Neural cell (in vitro differentiated cells): ENCODE data around the gene PRR14. TPM values are rescaled to one million over a fixed set of nuclear protein-coding genes. Genes with fewer than 3 reads are reported as not detected.

Source experiments
- H2AFZ ChIP-seq: fragments of 200-600, 300-800 bp; sonication (generic), shearing (Covaris generic); 2 replicates; pipeline ENCODE4 v1.6.0; 2014; ENCODE audit warnings: low read depth, mild to moderate bottlenecking, antibody characterized with exemption, low read length, moderate library complexity
- H3F3A ChIP-seq: fragments of 200-600 bp; shearing (Covaris generic); 2 replicates; pipeline ENCODE4 v1.6.1; 2016; ENCODE audit warnings: mild to moderate bottlenecking, moderate library complexity, mixed read lengths, antibody characterized with exemption, low read length; ENCODE audit not compliant: insufficient read depth, poor library complexity, severe bottlenecking
- H3K27ac ChIP-seq: fragments of 200-600, 300-800 bp; sonication (generic), shearing (Covaris generic); 2 replicates; pipeline ENCODE4 v1.5.1; 2014; ENCODE audit warnings: mild to moderate bottlenecking, low read length, moderate library complexity
- H3K27me3 ChIP-seq: fragments of 300-800, 200-600 bp; sonication (generic), shearing (Covaris generic); 2 replicates; pipeline ENCODE4 v1.6.0; 2014; ENCODE audit warnings: mild to moderate bottlenecking, low read depth, low read length, moderate library complexity; ENCODE audit not compliant: insufficient read depth
- H3K36me3 ChIP-seq: fragments of 300-800, 200-600 bp; sonication (generic), shearing (Covaris generic); 2 replicates; pipeline ENCODE4 v1.5.1; 2014; ENCODE audit warnings: mild to moderate bottlenecking, antibody characterized with exemption, low read length, moderate library complexity; ENCODE audit not compliant: insufficient read depth
- H3K4me2 ChIP-seq: fragments of 300-800, 200-600 bp; sonication (generic), shearing (Covaris generic); 2 replicates; pipeline ENCODE4 v1.6.0; 2014; ENCODE audit warnings: mild to moderate bottlenecking, low read length
- H3K4me3 ChIP-seq: fragments of 300-800, 200-600 bp; sonication (generic), shearing (Covaris generic); 2 replicates; pipeline ENCODE4 v1.5.1; 2014; ENCODE audit warnings: mild to moderate bottlenecking, low read length, moderate library complexity
- H3K79me2 ChIP-seq: fragments of 200-600 bp; shearing (Covaris generic); replicated peaks from 2 replicates; pipeline ENCODE4 v1.6.0; 2014; ENCODE audit warnings: mild to moderate bottlenecking, low read length, moderate library complexity; ENCODE audit not compliant: insufficient read depth
- H3K9ac ChIP-seq: fragments of 300-800, 200-600 bp; sonication (generic), shearing (Covaris generic); 2 replicates; pipeline ENCODE4 v1.6.1; 2016; ENCODE audit warnings: mild to moderate bottlenecking, low read length, mixed read lengths
- H3K9me2 ChIP-seq: fragments of 200-600 bp; shearing (Covaris generic); 2 replicates; pipeline ENCODE4 v1.6.1; 2016; ENCODE audit warnings: mild to moderate bottlenecking, low read length, mixed read lengths; ENCODE audit not compliant: insufficient read depth
- H3K9me3 ChIP-seq: fragments of 200-600, 300-800 bp; sonication (generic), shearing (Covaris generic); 2 replicates; pipeline ENCODE4 v1.6.1; 2016; ENCODE audit warnings: mild to moderate bottlenecking, mixed run types, low read length, moderate library complexity, mixed read lengths
- H4K20me1 ChIP-seq: fragments of 200-600 bp; shearing (Covaris generic); 2 replicates; pipeline ENCODE4 v1.6.1; 2016; ENCODE audit warnings: mild to moderate bottlenecking, mixed run types; ENCODE audit not compliant: insufficient read depth
- CTCF ChIP-seq: fragments of 450-650 bp; IDR thresholded peaks from 2 replicates; pipeline ENCODE4 v1.5.1; 2014; ENCODE audit warnings: antibody characterized with exemption, mild to moderate bottlenecking, moderate library complexity; ENCODE audit not compliant: poor library complexity, severe bottlenecking
- EP300 ChIP-seq: fragments of 450-650 bp; conservative IDR thresholded peaks from 2 replicates; pipeline ENCODE4 v1.6.1; 2014; ENCODE audit warnings: antibody characterized with exemption, mild to moderate bottlenecking, moderate library complexity; ENCODE audit not compliant: poor library complexity, severe bottlenecking
- EZH2 ChIP-seq: fragments of 200-600, 300-800 bp; shearing (Covaris generic), sonication (generic); IDR thresholded peaks from 2 replicates; pipeline ENCODE4 v1.6.1; 2014; ENCODE audit warnings: antibody characterized with exemption, low read length, borderline replicate concordance, mild to moderate bottlenecking; ENCODE audit not compliant: insufficient read depth, poor library complexity, severe bottlenecking
- MXI1 ChIP-seq: fragments of 450-650 bp; conservative IDR thresholded peaks from 2 replicates; pipeline ENCODE4 v1.6.1; 2014; ENCODE audit warnings: antibody characterized with exemption, mild to moderate bottlenecking; ENCODE audit not compliant: poor library complexity, severe bottlenecking
- POLR2AphosphoS5 ChIP-seq: IDR thresholded peaks from 2 replicates; pipeline ENCODE4 v1.6.1; 2012
- RAD21 ChIP-seq: fragments of 450-650 bp; conservative IDR thresholded peaks from 2 replicates; pipeline ENCODE4 v1.6.1; 2014; ENCODE audit warnings: antibody characterized with exemption, mild to moderate bottlenecking, moderate library complexity
- SMC3 ChIP-seq: fragments of 450-650 bp; conservative IDR thresholded peaks from 2 replicates; pipeline ENCODE4 v1.6.1; 2014; ENCODE audit warnings: antibody characterized with exemption, mild to moderate bottlenecking, moderate library complexity; ENCODE audit not compliant: poor library complexity
- TAF1 ChIP-seq: IDR thresholded peaks from 2 replicates; pipeline ENCODE4 v1.6.1; 2012; ENCODE audit warnings: low read depth
- polyA plus RNA-seq: library from polyadenylated mRNA; depleted of rRNA; stranded (reverse); fragments of >200 nt; gene quantifications from 2 replicates; pipeline ENCODE4 v1.2.3, GENCODE V29; 2014
- TF ChIP-seq, protein P1 (sequence below): IDR thresholded peaks from 2 replicates; pipeline ENCODE4 v1.6.1; 2012; ENCODE audit warnings: borderline replicate concordance

Gene PRR14
- polyA plus RNA-seq, 1 donor from 2014 or later = 23.3 TPM

DNA sequence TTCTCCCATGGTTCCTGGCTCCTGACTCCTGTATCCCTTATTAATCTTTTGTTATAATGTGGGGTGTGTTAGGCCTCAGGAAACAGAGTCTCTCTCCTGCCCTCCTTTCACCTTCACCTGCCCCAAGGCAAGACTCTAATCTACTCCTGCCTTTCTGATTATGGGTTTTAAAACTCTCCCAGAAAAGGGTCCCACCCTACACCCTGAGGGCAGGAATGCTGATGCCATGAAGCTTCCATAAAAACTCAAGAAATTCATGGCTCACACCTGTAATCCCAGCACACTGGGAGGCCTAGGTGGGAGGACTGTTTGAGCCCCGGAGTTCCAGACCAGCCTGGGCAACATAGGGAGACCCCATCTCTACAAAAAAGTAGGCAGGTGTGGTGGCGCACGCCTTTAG, 29.6 kb downstream of the PRR14 start:
- Histone ChIP-seq H3K4me2 (no peak overlapping the region), H3K9me2 (no peaks in the 10 kb centered on the region), H3K27me3 (no peaks in the 10 kb centered on the region)

DNA sequence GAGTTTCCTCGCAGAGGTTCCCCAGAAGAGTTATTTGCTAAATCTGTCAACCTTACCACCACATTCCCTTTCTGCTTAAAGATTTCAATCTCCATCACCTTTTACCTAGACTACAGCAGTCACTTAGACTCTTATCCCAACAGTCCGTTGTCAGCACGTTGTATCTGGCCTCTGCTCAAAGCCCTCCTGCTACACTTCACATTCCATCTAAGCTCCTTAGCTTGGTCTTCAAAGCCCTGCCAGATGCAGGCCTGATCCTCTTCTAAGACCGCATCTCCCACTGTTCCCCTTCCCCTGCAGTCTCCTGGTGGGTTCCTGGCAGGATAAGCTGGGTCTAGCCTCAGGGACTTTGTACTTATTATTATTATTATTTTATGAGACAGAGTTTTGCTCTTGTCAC, 37.9 kb downstream of the PRR14 start:
- no peak overlapping the region for H2AFZ ChIP-seq
- TF ChIP-seq POLR2AphosphoS5 (no peak), EP300 (no peak), CTCF (no peak), MXI1 (no peak), RAD21 (no peak), TAF1 (no peak), EZH2 (no peak), SMC3 (no peak)
- TF ChIP-seq, protein P1, sequence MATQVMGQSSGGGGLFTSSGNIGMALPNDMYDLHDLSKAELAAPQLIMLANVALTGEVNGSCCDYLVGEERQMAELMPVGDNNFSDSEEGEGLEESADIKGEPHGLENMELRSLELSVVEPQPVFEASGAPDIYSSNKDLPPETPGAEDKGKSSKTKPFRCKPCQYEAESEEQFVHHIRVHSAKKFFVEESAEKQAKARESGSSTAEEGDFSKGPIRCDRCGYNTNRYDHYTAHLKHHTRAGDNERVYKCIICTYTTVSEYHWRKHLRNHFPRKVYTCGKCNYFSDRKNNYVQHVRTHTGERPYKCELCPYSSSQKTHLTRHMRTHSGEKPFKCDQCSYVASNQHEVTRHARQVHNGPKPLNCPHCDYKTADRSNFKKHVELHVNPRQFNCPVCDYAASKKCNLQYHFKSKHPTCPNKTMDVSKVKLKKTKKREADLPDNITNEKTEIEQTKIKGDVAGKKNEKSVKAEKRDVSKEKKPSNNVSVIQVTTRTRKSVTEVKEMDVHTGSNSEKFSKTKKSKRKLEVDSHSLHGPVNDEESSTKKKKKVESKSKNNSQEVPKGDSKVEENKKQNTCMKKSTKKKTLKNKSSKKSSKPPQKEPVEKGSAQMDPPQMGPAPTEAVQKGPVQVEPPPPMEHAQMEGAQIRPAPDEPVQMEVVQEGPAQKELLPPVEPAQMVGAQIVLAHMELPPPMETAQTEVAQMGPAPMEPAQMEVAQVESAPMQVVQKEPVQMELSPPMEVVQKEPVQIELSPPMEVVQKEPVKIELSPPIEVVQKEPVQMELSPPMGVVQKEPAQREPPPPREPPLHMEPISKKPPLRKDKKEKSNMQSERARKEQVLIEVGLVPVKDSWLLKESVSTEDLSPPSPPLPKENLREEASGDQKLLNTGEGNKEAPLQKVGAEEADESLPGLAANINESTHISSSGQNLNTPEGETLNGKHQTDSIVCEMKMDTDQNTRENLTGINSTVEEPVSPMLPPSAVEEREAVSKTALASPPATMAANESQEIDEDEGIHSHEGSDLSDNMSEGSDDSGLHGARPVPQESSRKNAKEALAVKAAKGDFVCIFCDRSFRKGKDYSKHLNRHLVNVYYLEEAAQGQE = no peak
- no peak overlapping the region for H3K27ac ChIP-seq
- H3K36me3 ChIP-seq = no peaks in the 10 kb centered on the region
- H3F3A ChIP-seq = no peaks in the 10 kb centered on the region
- H3K9me3 ChIP-seq = no peaks in the 10 kb centered on the region
- H3K27me3 ChIP-seq = no peaks in the 10 kb centered on the region
- H3K9me2 ChIP-seq = no peaks in the 10 kb centered on the region
- no peak overlapping the region for H3K9ac ChIP-seq
- H3K79me2 ChIP-seq = no peaks in the 10 kb centered on the region
- H3K4me3 ChIP-seq = no peak overlapping the region
- no peak overlapping the region for H3K4me2 ChIP-seq
- H4K20me1 ChIP-seq = no peaks in the 10 kb centered on the region

More for the DNA sequence above, 29.6 kb downstream of the PRR14 start:
- Histone ChIP-seq H3K36me3 (no peaks in the 10 kb centered on the region), H3K79me2 (no peaks in the 10 kb centered on the region), H3K9ac (no peak overlapping the region), H3K9me3 (no peaks in the 10 kb centered on the region), H4K20me1 (no peaks in the 10 kb centered on the region), H2AFZ (no peak overlapping the region), H3K27ac (no peak overlapping the region), H3K4me3 (no peak overlapping the region), H3F3A (no peaks in the 10 kb centered on the region)
- TF ChIP-seq TAF1 = no peak
- TF ChIP-seq, protein P1 = no peak
